ENCODE data around the gene XRCC6. TPM values are rescaled to one million over a fixed set of nuclear protein-coding genes. Genes with fewer than 3 reads are reported as not detected.
"Not testable (repeated sequence)": the region's sequence is repeated elsewhere in the genome, so short reads cannot be mapped to it uniquely, and the experiment has no call there.

The XRCC6 gene
- total RNA-seq, 4 donors from 2014 or later, result 236 to 277 (median 258) TPM

DNA sequence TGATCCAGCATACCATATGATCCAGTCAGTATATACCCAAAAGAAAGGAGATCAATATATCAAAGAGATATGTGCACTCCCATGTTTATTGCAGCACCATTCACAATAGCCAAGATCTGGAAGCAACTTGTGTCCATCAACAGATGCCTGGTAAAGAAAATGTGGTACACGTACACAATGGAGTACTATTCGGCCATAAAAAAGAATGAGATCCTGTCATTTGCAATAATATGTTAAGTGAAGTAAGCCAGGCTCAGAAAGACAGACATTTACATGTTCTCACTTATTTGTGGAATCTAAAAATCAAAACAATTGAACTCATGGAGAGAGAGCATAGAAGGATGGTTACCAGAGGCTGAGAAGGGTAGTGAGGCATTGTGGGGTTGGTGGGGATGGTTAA, 40.6 kb downstream of the XRCC6 start:
- peaks cover 0 to 12% (median 0%) of the 10 kb centered on the region in 3 donors for H3K4me1 ChIP-seq
- H3K27ac ChIP-seq, result no peak overlapping the region
- 91 to 92% methylated on average over 2 of the region's 2 CpGs for WGBS, 2 donors (ENCODE audit: low coverage in 1 of 2)
- peaks cover 0 to 85% of the 10 kb centered on the region in 2 donors for H3K36me3 ChIP-seq
- no peak overlapping the region for H3K4me3 ChIP-seq
- no peaks in the 10 kb centered on the region for H3K27me3 ChIP-seq
- no peaks in the 10 kb centered on the region for H3K9me3 ChIP-seq
- ATAC-seq, result no peak
- TF ChIP-seq POLR2AphosphoS5 (IDR thresholded peaks at IDR 0.05) (no peak), EP300 (IDR thresholded peaks at IDR 0.05) (no peak), POLR2A (IDR thresholded peaks at IDR 0.05) (no peak)
- TF ChIP-seq, protein P1, sequence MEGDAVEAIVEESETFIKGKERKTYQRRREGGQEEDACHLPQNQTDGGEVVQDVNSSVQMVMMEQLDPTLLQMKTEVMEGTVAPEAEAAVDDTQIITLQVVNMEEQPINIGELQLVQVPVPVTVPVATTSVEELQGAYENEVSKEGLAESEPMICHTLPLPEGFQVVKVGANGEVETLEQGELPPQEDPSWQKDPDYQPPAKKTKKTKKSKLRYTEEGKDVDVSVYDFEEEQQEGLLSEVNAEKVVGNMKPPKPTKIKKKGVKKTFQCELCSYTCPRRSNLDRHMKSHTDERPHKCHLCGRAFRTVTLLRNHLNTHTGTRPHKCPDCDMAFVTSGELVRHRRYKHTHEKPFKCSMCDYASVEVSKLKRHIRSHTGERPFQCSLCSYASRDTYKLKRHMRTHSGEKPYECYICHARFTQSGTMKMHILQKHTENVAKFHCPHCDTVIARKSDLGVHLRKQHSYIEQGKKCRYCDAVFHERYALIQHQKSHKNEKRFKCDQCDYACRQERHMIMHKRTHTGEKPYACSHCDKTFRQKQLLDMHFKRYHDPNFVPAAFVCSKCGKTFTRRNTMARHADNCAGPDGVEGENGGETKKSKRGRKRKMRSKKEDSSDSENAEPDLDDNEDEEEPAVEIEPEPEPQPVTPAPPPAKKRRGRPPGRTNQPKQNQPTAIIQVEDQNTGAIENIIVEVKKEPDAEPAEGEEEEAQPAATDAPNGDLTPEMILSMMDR (IDR thresholded peaks at IDR 0.05), result no peak

DNA sequence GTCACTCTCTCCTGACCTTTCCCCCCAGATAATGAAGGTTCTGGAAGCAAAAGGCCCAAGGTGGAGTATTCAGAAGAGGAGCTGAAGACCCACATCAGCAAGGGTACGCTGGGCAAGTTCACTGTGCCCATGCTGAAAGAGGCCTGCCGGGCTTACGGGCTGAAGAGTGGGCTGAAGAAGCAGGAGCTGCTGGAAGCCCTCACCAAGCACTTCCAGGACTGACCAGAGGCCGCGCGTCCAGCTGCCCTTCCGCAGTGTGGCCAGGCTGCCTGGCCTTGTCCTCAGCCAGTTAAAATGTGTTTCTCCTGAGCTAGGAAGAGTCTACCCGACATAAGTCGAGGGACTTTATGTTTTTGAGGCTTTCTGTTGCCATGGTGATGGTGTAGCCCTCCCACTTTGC, 42.5 kb downstream of the XRCC6 start:
- Histone ChIP-seq H3K4me1 (peaks cover 0 to 25% (median 0%) of the 10 kb centered on the region in 3 donors), H3K36me3 (peaks cover 0 to 66% of the 10 kb centered on the region in 2 donors)
- not testable (repeated sequence) for ATAC-seq, H3K27ac ChIP-seq, H3K9me3 ChIP-seq, H3K27me3 ChIP-seq, H3K4me3 ChIP-seq
- 13% methylated on average over 2 of the region's 9 CpGs; no CpG with 5 or more reads in 1 of the 2 donors for WGBS, 2 donors (ENCODE audit: low coverage in 1 of 2)

DNA sequence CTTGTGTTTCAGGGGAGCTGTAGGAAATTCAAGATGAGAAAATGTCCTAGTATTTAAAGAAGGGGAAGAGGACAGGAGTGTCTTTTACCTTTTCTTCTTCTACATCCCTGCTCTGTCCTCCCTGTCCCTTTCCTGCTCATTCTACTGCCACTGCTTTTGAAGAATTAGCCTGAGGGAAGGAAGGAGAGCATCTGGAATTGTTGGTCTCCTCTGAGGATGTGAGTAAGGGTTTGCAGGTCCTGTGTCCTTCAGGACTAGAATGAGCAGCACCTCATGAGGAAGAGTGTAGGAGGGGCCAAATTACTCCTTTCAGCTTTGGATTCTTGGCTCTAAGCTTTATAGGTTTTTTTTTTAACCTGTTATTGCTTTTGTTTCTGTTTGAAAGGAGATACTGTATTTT, 43.4 kb downstream of the XRCC6 start:
- no peak for ATAC-seq
- TF ChIP-seq EP300 (IDR thresholded peaks at IDR 0.05) (no peak), POLR2AphosphoS5 (IDR thresholded peaks at IDR 0.05) (no peak), POLR2A (IDR thresholded peaks at IDR 0.05) (no peak)
- TF ChIP-seq, protein P1 (IDR thresholded peaks at IDR 0.05), result no peak
- Histone ChIP-seq H3K36me3 (peaks cover 0 to 57% of the 10 kb centered on the region in 2 donors), H3K4me1 (peaks cover 0 to 25% (median 0%) of the 10 kb centered on the region in 3 donors), H3K27me3 (no peaks in the 10 kb centered on the region), H3K27ac (no peak overlapping the region), H3K4me3 (no peak overlapping the region), H3K9me3 (no peaks in the 10 kb centered on the region)

DNA sequence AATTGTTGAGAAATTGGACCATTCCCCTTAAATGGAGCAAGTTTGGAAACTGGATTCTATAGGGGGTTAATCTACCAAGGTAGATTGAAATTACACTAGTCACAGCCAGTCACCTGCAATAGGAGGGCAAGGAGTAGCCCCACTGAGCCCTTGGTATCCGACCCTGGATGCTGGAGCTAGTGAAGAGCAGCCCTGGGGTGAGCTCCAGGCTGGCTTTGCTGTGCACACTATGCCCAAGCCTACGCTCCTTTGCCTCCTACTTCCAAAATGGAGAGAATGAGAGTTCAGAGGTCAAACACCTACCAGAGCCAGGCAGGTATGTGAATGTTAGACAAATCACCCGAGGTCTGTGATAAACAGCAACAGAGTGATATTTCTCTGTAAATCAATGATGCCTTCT, 43.9 kb downstream of the XRCC6 start:
- ATAC-seq, result no peak
- no peak overlapping the region for H3K27ac ChIP-seq
- peaks cover 0 to 53% of the 10 kb centered on the region in 2 donors for H3K36me3 ChIP-seq
- peaks cover 0 to 23% (median 0%) of the 10 kb centered on the region in 3 donors for H3K4me1 ChIP-seq
- TF ChIP-seq POLR2A (IDR thresholded peaks at IDR 0.05) (no peak), EP300 (IDR thresholded peaks at IDR 0.05) (no peak), POLR2AphosphoS5 (IDR thresholded peaks at IDR 0.05) (no peak)
- TF ChIP-seq, protein P1 (IDR thresholded peaks at IDR 0.05), result no peak
- 80 to 88% methylated on average over 1 to 3 of the region's 3 CpGs for WGBS, 2 donors (ENCODE audit: low coverage in 1 of 2)
- H3K9me3 ChIP-seq, result no peaks in the 10 kb centered on the region
- H3K4me3 ChIP-seq, result no peak overlapping the region
- H3K27me3 ChIP-seq, result no peaks in the 10 kb centered on the region

DNA sequence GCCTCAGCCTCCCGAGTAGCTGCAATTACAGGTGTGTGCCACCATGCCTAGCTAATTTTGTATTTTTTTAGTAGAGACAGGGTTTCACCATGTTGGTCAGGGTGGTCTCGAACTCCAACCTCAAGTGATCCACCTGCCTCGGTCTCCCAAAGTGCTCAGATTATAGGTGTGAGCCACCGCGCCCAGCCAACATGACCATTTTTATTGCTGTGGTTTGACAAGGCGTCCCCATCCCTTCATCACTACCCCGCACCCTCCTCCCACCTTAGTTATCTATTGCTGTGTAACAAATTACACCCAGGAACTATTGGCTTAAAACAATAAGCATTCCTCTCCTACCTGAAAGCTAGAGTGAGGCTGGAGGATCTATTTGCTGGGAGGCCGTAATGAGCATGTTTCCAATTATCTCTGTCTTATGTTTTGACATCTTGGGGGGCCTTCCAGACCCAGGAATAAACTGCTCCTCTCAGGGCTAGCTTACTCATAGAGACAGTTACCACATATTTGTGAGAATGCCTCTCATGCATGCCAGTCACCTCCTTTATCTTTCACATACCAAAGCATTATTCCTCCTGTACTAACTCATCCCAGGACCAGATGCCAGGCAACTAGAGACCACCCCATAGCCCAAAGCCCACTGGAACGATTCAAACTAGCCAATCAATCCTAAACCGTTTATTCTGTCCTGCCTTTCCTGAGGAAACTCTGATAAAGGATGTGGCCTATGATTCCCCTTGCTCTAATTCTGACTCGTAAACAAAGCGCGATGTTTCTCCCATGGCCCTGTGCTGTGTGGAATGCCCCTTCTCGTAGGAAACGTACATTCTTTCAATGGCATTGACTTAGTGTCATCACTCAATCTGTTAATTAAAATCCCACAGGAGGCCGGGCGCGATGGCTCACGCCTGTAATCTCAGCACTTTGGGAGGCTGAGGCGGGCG, 48.1 kb downstream of the XRCC6 start:
- Histone ChIP-seq H3K27me3 (no peaks in the 10 kb centered on the region), H3K4me3 (no peak overlapping the region), H3K36me3 (peaks cover 0 to 25% of the 10 kb centered on the region in 2 donors), H3K9me3 (no peaks in the 10 kb centered on the region), H3K4me1 (peaks cover 0 to 20% (median 0%) of the 10 kb centered on the region in 3 donors), H3K27ac (no peak overlapping the region)
- 66 to 72% methylated on average over 11 of the region's 21 CpGs for WGBS, 2 donors (ENCODE audit: low coverage in 1 of 2)
- TF ChIP-seq EP300 (IDR thresholded peaks at IDR 0.05) (no peak), POLR2AphosphoS5 (IDR thresholded peaks at IDR 0.05) (no peak), POLR2A (IDR thresholded peaks at IDR 0.05) (no peak)
- TF ChIP-seq, protein P1 (IDR thresholded peaks at IDR 0.05), result no peak
- ATAC-seq, result no peak

DNA sequence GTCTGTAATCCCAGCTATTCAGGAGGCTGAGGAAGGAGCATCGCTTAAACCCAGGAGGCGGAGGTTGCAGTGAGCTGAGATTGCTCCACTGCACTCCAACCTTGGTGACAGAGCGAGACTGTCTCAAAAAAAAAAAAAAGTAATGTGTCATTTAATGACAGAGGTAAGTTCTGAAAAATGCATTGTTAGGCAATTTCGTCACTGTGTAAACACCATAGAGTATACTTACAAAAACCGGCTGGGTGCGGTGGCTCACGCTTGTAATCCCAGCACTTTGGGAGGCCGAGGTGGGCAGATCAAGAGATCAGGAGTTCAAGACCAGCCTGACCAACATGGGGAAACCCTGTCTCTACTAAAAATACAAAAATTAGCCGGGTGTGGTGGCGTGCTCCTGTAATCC, 51.0 kb downstream of the XRCC6 start:
- ATAC-seq, H3K4me3 ChIP-seq, H3K27me3 ChIP-seq, H3K27ac ChIP-seq, H3K4me1 ChIP-seq, H3K9me3 ChIP-seq: not testable (repeated sequence)
- 89 to 92% methylated on average over 7 to 9 of the region's 10 CpGs for WGBS, 2 donors (ENCODE audit: low coverage in 1 of 2)
- peaks cover 0 to 40% of the 10 kb centered on the region in 2 donors for H3K36me3 ChIP-seq
